Upper lobe of right lung (tissue), 1 donor: ENCODE measurements around the gene E4F1. TPM values are rescaled to one million over a fixed set of nuclear protein-coding genes. Genes with fewer than 3 reads are reported as not detected.

Source experiments
- ATAC-seq: fragments of 200-7000 bp; cut with Tn5 transposase; one replicate; pipeline ENCODE4 v1.9.1; 2020; ENCODE audit warnings: mild to moderate bottlenecking, moderate library complexity
- DNase-seq: peaks from one replicate; pipeline ENCODE4 v3.0.0-alpha.2; 2020
- H3K27ac ChIP-seq: fragments of 200-600 bp; one replicate; pipeline ENCODE4 v1.8.0; 2022
- H3K27me3 ChIP-seq: fragments of 200-600 bp; one replicate; pipeline ENCODE4 v1.8.0; 2022; ENCODE audit warnings: mild to moderate bottlenecking
- H3K36me3 ChIP-seq: fragments of 200-600 bp; one replicate; pipeline ENCODE4 v1.8.0; 2022
- H3K4me1 ChIP-seq: fragments of 200-600 bp; one replicate; pipeline ENCODE4 v1.8.0; 2022
- H3K4me3 ChIP-seq: fragments of 200-600 bp; one replicate; pipeline ENCODE4 v1.8.0; 2022; ENCODE audit warnings: mild to moderate bottlenecking
- H3K9me3 ChIP-seq: fragments of 200-600 bp; one replicate; pipeline ENCODE4 v1.8.0; 2022
- CTCF ChIP-seq: fragments of 200-600 bp; IDR thresholded peaks from one replicate; pipeline ENCODE4 v1.8.0; 2022; ENCODE audit warnings: antibody characterized with exemption
- intact Hi-C: fragments of 100-400 bp; cut with DNase I; formaldehyde crosslinking; loops from one replicate; pipeline ENCODE4 v1.11.0; 2022
- total RNA-seq: library from RNA; stranded (reverse); fragmentation: NEBNext Ultra II Directional; extraction: Animal tissue kit (Norgen Biotek cat#: 25700); gene quantifications from one replicate; pipeline ENCODE4 v1.2.1, GENCODE V29; 2021
- donor health status: DM: no; HTN: yes; CAD: no; lungs with severe emphysema.

E4F1 gene
- total RNA-seq, 1 donor from 2014 or later: 22.6 TPM

GRCh38 chr16:2205967-2206313 lies 17.5 kb upstream of the E4F1 start:
- Histone ChIP-seq H3K36me3 (peaks cover 34% of the 10 kb centered on the region), H3K27ac (peak overlapping the region; percentile 98), H3K4me1 (peaks cover 18% of the 10 kb centered on the region), H3K9me3 (no peaks in the 10 kb centered on the region), H3K4me3 (peak overlapping the region; percentile 86), H3K27me3 (no peaks in the 10 kb centered on the region)
- no peak for TF ChIP-seq CTCF
- ATAC-seq: no peak
- no peak for DNase-seq
- intact Hi-C loops: no loop called here

GRCh38 chr16:2206420-2206779 lies 17.0 kb upstream of the E4F1 start:
- Histone ChIP-seq H3K4me3 (peak overlapping the region; percentile 86), H3K9me3 (no peaks in the 10 kb centered on the region), H3K36me3 (peaks cover 34% of the 10 kb centered on the region), H3K4me1 (peaks cover 18% of the 10 kb centered on the region), H3K27ac (peak overlapping the region; percentile 98), H3K27me3 (no peaks in the 10 kb centered on the region)
- ATAC-seq (no peak), DNase-seq (no peak)
- intact Hi-C loops: no loop called here
- no peak for TF ChIP-seq CTCF

- Histone ChIP-seq H3K4me1 (peaks cover 20% of the 10 kb centered on the region), H3K4me3 (no peak overlapping the region), H3K36me3 (peaks cover 34% of the 10 kb centered on the region), H3K9me3 (no peaks in the 10 kb centered on the region), H3K27me3 (no peaks in the 10 kb centered on the region), H3K27ac (no peak overlapping the region)
- ATAC-seq (no peak), DNase-seq (no peak)
- intact Hi-C loops: no loop called here
- no peak for TF ChIP-seq CTCF
Observed at GRCh38 chr16:2206780-2207433, 16.5 kb upstream of the E4F1 start.

- DNase-seq (no peak), ATAC-seq (no peak)
- no peak for TF ChIP-seq CTCF
- H3K9me3 ChIP-seq: no peaks in the 10 kb centered on the region
- H3K4me1 ChIP-seq: peaks cover 29% of the 10 kb centered on the region
- H3K4me3 ChIP-seq: no peak overlapping the region
- peaks cover 34% of the 10 kb centered on the region for H3K36me3 ChIP-seq
- intact Hi-C loops: no loop called here
- H3K27ac ChIP-seq: no peak overlapping the region
- H3K27me3 ChIP-seq: no peaks in the 10 kb centered on the region
Observed at GRCh38 chr16:2207872-2208271, 15.5 kb upstream of the E4F1 start.

- no peak for DNase-seq
- no peak for TF ChIP-seq CTCF
- Histone ChIP-seq H3K27ac (no peak overlapping the region), H3K36me3 (peaks cover 34% of the 10 kb centered on the region), H3K9me3 (no peaks in the 10 kb centered on the region), H3K27me3 (no peaks in the 10 kb centered on the region), H3K4me1 (peaks cover 33% of the 10 kb centered on the region), H3K4me3 (no peak overlapping the region)
- intact Hi-C loops: no loop called here
- no peak for ATAC-seq
Observed at GRCh38 chr16:2208308-2208707, 15.1 kb upstream of the E4F1 start.

- ATAC-seq (no peak), DNase-seq (no peak)
- Histone ChIP-seq H3K4me3 (no peak overlapping the region), H3K36me3 (peaks cover 34% of the 10 kb centered on the region), H3K4me1 (peaks cover 38% of the 10 kb centered on the region), H3K27me3 (no peaks in the 10 kb centered on the region), H3K9me3 (no peaks in the 10 kb centered on the region), H3K27ac (no peak overlapping the region)
- intact Hi-C loops: no loop called here
- no peak for TF ChIP-seq CTCF
Observed at GRCh38 chr16:2208772-2209171, 14.6 kb upstream of the E4F1 start.
